VCaP (cell line): ENCODE results near the gene SYT11.
"Not testable (repeated sequence)": the region's sequence is repeated elsewhere in the genome, so short reads cannot be mapped to it uniquely, and the experiment has no call there.

ENCODE experiments used
- H3K27ac ChIP-seq: fragments of 450-650 bp; 2 replicates; pipeline ENCODE4 v1.5.1; 2017
- TF ChIP-seq, protein P1 (sequence below): fragments of 450-650 bp; conservative IDR thresholded peaks from 2 replicates; pipeline ENCODE4 v1.5.1; 2017; ENCODE audit warnings: mild to moderate bottlenecking, moderate library complexity

The SYT11 gene

DNA sequence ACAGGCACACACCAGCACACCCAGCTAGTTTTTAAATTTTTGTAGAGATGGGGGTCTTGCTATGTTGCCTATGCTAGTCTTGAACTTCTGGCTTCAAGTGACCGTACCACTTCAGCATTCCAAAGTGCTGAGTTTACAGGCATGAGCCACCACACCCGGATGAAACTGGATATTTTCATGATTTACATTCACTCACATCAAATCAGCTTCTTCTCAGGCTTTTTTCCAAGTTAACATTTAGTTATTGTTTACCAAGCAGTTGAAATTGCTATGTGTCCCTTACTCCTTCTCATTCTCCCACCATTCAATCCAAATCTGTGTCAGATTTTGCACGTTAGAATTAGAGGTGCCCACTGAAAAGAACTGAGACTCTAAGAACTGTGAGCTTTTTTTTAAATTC is 33.4 kb downstream of the SYT11 start:
- TF ChIP-seq, protein P1, sequence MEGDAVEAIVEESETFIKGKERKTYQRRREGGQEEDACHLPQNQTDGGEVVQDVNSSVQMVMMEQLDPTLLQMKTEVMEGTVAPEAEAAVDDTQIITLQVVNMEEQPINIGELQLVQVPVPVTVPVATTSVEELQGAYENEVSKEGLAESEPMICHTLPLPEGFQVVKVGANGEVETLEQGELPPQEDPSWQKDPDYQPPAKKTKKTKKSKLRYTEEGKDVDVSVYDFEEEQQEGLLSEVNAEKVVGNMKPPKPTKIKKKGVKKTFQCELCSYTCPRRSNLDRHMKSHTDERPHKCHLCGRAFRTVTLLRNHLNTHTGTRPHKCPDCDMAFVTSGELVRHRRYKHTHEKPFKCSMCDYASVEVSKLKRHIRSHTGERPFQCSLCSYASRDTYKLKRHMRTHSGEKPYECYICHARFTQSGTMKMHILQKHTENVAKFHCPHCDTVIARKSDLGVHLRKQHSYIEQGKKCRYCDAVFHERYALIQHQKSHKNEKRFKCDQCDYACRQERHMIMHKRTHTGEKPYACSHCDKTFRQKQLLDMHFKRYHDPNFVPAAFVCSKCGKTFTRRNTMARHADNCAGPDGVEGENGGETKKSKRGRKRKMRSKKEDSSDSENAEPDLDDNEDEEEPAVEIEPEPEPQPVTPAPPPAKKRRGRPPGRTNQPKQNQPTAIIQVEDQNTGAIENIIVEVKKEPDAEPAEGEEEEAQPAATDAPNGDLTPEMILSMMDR, result no peak
- H3K27ac ChIP-seq, result no peak overlapping the region

DNA sequence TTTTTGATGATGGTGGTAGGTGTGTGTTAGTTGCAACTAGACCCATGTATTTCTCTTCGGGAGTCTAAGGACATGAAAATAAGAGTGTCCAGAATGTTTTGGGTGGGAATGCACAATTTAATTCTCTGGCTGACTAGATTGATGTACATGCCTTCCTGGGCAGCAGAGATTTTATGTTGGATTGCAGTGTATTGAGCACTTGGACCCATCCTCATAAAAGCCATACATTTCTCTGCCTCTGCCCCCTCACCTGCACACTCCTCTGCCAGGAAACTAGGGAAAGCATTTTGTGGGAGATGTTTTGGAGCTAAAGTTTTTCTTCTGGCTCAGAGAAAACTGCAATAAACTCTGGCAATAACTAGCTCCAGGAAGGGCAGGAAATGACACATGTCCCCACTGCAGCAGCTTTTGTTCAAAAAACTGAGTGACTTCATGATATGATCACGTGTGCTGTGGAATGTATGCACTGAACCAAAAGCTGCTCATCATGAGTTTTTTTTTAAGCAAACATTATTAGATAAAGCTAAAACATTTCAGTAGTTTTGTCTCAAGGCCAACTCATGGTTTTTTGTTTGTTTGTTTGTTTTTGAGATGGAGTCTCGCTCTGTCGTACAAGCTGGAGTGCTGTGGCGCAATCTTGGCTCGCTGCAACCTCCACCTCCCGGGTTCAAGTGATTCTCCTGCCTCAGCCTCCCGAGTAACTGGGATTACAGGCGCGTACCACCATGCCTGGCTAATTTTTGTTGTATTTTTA is 34.2 kb downstream of the SYT11 start:
- no peak overlapping the region for H3K27ac ChIP-seq
- TF ChIP-seq, protein P1, result no peak

DNA sequence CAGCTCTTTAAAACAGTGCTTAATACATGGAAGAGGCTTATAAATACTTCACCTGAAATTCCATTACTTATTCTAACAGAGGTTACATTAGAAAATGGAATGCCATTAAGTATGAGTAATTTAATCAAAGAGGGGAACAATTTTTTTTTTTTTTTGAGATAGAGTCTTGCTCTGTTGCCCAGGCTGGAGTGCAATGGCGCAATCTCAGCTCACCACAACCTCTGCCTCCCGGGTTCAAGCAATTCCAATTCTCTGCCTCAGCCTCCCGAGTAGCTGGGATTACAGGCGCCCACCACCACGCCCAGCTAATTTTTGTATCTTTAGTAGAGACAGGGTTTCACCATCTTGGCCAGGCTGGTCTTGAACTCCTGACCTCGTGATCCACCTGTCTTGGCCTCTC is 36.2 kb downstream of the SYT11 start:
- H3K27ac ChIP-seq, result not testable (repeated sequence)

DNA sequence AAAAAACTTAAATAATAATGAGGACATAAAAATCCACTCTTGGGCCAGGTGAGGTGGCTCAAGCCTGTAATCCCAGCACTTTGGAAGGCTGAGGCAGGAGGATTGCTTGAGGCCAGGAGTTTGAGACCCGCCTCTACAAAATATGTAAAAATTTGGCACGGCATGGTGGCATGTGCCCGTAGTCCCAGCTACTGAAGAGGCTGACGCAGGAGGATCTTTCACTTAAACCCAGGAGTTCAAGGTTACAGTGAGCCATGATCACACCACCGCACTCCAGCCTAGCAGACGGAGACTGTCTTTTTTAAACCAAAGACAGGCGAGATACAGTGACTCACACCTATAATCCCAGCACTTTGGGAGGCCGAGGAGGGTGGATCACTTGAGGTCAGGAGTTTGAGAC is 37.1 kb downstream of the SYT11 start:
- not testable (repeated sequence) for H3K27ac ChIP-seq

DNA sequence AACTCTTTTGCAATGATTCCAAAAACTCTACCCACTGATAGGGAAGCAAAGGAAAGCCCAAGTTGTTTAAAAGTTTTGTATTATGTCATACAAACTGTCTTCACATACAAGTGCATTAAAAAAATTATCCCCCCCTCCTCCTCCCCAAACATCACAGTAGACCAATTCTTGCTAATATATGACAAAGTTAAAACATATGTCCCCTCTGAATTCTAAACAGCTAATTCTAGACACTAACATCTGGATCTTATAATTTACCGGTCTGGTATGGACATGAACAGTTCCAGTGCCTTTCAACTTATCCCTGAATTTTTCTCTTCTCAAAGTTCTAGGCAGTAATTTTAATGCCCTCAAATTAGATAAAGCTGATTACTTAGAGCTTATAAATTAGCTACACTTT is 38.4 kb downstream of the SYT11 start:
- TF ChIP-seq, protein P1, result no peak
- H3K27ac ChIP-seq, result no peak overlapping the region

DNA sequence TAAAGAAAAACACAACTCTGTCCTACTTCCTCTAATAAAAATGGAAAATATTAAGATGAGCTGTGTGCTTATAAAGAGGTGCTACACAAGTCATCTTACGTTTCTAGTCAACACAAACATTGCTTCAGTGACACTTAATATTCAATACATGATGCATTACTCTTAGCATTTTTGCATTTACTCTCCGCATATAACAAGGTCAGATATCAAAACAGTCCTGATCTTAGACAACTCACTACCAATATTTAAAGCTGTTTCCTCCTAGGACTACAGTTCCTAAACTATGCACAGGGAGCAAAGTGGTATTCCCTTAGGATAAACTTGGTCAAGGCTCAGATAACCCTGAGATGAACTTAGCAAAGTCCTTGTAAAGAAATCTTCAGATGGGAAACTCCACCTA is 39.5 kb downstream of the SYT11 start:
- no peak overlapping the region for H3K27ac ChIP-seq

DNA sequence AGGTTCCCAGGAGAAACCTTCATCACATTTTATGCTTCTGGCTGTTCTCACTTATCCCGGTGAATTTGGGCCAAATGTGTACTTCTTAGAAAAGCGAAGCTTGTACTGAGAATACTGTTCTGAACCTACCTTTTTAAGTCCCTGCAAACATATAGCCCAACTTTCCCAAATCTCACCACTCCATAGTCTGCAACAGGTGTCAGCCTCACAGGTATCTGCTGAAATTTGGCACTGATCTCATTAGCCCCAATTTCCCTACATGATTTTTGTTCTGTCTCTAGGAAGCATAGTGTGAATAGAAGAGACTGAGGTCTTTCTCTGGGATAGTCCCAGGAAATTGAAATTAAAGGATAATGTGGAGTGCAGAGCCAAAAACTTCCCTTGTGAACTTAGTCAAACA is 40.3 kb downstream of the SYT11 start:
- TF ChIP-seq, protein P1, result no peak
- no peak overlapping the region for H3K27ac ChIP-seq

More for the DNA sequence above, 39.5 kb downstream of the SYT11 start:
- TF ChIP-seq, protein P1, result no peak

DNA sequence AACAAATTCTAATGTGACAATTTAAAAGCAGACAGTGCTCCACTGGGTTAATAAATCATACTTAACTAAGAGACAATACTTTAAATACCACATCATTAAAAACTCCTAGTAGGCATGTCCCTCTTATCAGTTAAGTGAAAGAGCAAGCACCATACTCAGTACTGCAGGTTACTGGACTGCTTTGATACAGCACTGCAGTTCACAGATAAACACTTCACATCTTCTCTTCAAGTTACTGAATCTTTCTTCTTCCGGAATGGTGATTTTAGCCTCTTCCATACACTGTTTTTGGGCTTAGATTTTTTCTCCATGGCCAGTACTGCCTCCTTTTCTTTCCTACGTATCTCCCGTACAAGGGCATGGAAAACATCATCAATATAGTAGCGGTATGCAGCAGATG is 40.8 kb downstream of the SYT11 start:
- TF ChIP-seq, protein P1, result no peak
- H3K27ac ChIP-seq, result no peak overlapping the region

DNA sequence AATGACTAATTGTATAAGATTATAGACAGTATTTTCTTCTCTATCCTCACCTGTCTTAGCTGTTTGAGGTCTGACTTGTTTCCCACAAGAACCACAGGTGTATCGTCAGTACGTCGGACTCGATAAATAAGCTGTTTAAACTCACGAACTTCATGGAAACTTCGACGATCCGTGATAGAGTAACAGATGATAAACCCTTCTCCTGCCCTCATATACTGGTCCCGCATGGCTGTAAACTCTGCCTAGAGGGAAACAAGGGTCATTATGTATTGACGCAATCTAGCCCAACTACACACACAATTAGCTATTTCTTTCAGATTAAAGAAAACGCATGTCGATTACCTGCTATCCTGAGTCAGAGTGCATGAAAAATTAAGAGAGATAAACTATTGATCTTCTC is 44.9 kb downstream of the SYT11 start:
- no peak overlapping the region for H3K27ac ChIP-seq
- TF ChIP-seq, protein P1, result no peak
